ENCODE measurements around the gene TNFRSF8.

- TF ChIP-seq CTCF (IDR thresholded peaks at IDR 0.05 in 4 of 5, conservative IDR thresholded peaks at IDR 0.05 in 1 of 5) (no peak), POLR2A (IDR thresholded peaks at IDR 0.05) (no peak)
These were observed 116.0 kb downstream of the TNFRSF8 start for GRCh38 chr1:12179111-12179519.
